ENCODE results near the gene PHF2. TPM values are rescaled to one million over a fixed set of nuclear protein-coding genes. Genes with fewer than 3 reads are reported as not detected.

PHF2 gene
- total RNA-seq, 1 experiment from 2014 or later: 10.3 TPM

DNA sequence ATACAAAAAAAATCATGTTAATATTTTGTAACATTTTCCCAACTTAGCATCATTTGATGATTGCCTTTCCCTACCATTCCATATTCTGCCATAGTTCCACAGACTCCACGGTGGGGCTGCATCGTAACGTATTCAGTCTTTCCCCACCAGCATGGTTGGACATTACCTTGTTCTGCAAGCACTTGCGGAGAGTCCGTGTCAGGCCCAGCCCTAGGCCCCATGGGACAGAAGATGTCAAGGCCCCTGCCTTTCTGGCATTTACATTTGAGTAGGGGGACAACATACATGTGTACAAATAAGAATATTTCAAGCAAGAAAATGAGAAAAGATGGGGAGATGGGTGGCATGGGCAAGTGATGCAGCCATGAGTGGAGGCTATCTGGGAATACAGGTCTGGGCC, 8.2 kb upstream of the PHF2 start:
- ChIA-PET POLR2A (no interaction called here), CTCF (no interaction called here)
- no peak for DNase-seq
- Mint-ChIP-seq H3K27ac (ENCODE audit: unreplicated experiment) (no peak overlapping the region), H3K4me1 (ENCODE audit: low read depth, unreplicated experiment) (no peaks in the 10 kb centered on the region), H3K9me3 (ENCODE audit: unreplicated experiment) (no peaks in the 10 kb centered on the region), H3K36me3 (ENCODE audit: insufficient read depth, unreplicated experiment) (peaks cover 20% of the 10 kb centered on the region), H3K4me3 (ENCODE audit: unreplicated experiment) (no peak overlapping the region), H3K27me3 (ENCODE audit: insufficient read depth, unreplicated experiment) (no peaks in the 10 kb centered on the region)
- H3K4me3 ChIP-seq (ENCODE audit: low read depth, low read length): no peak overlapping the region
- BruUV-seq (replicated peaks): no TSS peak
- H3K9me3 ChIP-seq: no peaks in the 10 kb centered on the region
- H3K4me1 ChIP-seq: no peaks in the 10 kb centered on the region; the same call in 1 of the 2 replicates
- intact Hi-C loops (cut with micrococcal nuclease; ENCODE audit: unreplicated experiment): no loop called here
- TF ChIP-seq, protein P1, sequence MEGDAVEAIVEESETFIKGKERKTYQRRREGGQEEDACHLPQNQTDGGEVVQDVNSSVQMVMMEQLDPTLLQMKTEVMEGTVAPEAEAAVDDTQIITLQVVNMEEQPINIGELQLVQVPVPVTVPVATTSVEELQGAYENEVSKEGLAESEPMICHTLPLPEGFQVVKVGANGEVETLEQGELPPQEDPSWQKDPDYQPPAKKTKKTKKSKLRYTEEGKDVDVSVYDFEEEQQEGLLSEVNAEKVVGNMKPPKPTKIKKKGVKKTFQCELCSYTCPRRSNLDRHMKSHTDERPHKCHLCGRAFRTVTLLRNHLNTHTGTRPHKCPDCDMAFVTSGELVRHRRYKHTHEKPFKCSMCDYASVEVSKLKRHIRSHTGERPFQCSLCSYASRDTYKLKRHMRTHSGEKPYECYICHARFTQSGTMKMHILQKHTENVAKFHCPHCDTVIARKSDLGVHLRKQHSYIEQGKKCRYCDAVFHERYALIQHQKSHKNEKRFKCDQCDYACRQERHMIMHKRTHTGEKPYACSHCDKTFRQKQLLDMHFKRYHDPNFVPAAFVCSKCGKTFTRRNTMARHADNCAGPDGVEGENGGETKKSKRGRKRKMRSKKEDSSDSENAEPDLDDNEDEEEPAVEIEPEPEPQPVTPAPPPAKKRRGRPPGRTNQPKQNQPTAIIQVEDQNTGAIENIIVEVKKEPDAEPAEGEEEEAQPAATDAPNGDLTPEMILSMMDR (IDR thresholded peaks at IDR 0.05; ENCODE audit: insufficient read depth in 1 of 2, low read depth in 1 of 2, low read length in 1 of 2, severe bottlenecking in 1 of 2, unreplicated experiment in 1 of 2): no peak
- H3K27me3 ChIP-seq (replicated peaks; ENCODE audit: control insufficient read depth, insufficient read depth, low read length): no peaks in the 10 kb centered on the region
- H3K36me3 ChIP-seq (ENCODE audit: control insufficient read depth, insufficient read depth, low read length): no peaks in the 10 kb centered on the region

DNA sequence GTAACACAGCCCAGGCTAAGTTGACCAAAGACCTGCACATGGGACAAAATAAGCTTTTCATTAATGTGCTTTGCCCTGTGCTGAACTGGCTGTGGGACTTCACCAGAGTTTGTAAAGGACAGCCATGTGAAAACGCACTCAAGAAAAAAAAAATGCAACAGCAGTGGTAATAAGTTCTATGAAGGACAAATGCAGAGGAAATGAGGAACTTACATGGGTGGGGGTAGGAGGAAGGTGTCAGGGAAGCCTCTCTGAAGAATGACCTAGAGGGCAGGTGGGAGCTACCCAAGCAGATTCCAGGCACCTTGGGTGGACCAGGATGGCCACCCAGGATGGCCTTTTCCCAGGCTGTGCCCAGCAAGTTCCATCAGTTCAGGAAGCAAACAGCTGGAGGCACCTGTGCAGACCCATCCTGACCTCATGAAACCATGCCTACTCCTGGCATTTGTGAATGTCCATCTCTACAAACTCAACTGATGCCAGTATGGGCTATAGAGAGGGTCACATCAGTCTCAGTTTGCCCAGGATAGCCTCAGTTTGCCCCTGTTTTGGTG, 6.7 kb upstream of the PHF2 start:
- Mint-ChIP-seq H3K4me1 (ENCODE audit: low read depth, unreplicated experiment) (no peaks in the 10 kb centered on the region), H3K27me3 (ENCODE audit: insufficient read depth, unreplicated experiment) (no peaks in the 10 kb centered on the region), H3K27ac (ENCODE audit: unreplicated experiment) (no peak overlapping the region), H3K4me3 (ENCODE audit: unreplicated experiment) (no peak overlapping the region), H3K36me3 (ENCODE audit: insufficient read depth, unreplicated experiment) (peaks cover 7% of the 10 kb centered on the region), H3K9me3 (ENCODE audit: unreplicated experiment) (no peaks in the 10 kb centered on the region)
- ChIA-PET CTCF (no interaction called here), POLR2A (interaction anchor here (0.5 kb wide), 1 partner anchor 436 kb away, joined by 3 read pairs; the partner anchor contains the start of gene NINJ1)
- H3K4me1 ChIP-seq: no peaks in the 10 kb centered on the region; the same call in 1 of the 2 replicates
- DNase-seq: no peak
- no peak overlapping the region for H3K4me3 ChIP-seq (ENCODE audit: low read depth, low read length)
- TF ChIP-seq, protein P1 (IDR thresholded peaks at IDR 0.05; ENCODE audit: insufficient read depth in 1 of 2, low read depth in 1 of 2, low read length in 1 of 2, severe bottlenecking in 1 of 2, unreplicated experiment in 1 of 2): no peak
- BruUV-seq (replicated peaks): no TSS peak
- H3K27me3 ChIP-seq (replicated peaks; ENCODE audit: control insufficient read depth, insufficient read depth, low read length): no peaks in the 10 kb centered on the region
- intact Hi-C loops (cut with micrococcal nuclease; ENCODE audit: unreplicated experiment): no loop called here
- H3K9me3 ChIP-seq: no peaks in the 10 kb centered on the region
- no peaks in the 10 kb centered on the region for H3K36me3 ChIP-seq (ENCODE audit: control insufficient read depth, insufficient read depth, low read length)

DNA sequence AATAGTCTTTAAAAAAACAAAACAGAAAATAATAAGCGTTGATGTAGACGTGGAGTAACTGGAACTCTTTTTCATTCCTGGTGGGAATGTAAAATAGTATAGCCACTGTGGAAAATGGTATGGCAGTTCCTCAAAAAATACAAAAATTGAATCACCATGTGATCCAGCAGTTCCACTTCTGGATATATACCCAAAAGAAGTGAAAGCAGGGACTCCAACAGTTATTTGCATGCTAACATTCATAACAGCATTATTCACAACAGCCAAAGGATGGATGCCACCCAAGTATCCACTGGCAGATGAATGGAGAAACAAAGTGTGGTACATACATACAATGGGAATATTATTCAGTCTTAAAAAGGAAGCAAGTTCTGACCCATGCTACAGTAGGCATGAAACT, 4.2 kb upstream of the PHF2 start:
- H3K4me1 ChIP-seq: no peaks in the 10 kb centered on the region; the same call in 1 of the 2 replicates
- ChIA-PET POLR2A (no interaction called here), CTCF (no interaction called here)
- Mint-ChIP-seq H3K4me3 (ENCODE audit: unreplicated experiment) (no peak overlapping the region), H3K36me3 (ENCODE audit: insufficient read depth, unreplicated experiment) (peaks cover 7% of the 10 kb centered on the region), H3K9me3 (ENCODE audit: unreplicated experiment) (no peaks in the 10 kb centered on the region), H3K4me1 (ENCODE audit: low read depth, unreplicated experiment) (no peaks in the 10 kb centered on the region), H3K27me3 (ENCODE audit: insufficient read depth, unreplicated experiment) (no peaks in the 10 kb centered on the region), H3K27ac (ENCODE audit: unreplicated experiment) (no peak overlapping the region)
- intact Hi-C loops (cut with micrococcal nuclease; ENCODE audit: unreplicated experiment): no loop called here
- no peak overlapping the region for H3K4me3 ChIP-seq (ENCODE audit: low read depth, low read length)
- no peaks in the 10 kb centered on the region for H3K27me3 ChIP-seq (replicated peaks; ENCODE audit: control insufficient read depth, insufficient read depth, low read length)
- TF ChIP-seq, protein P1 (IDR thresholded peaks at IDR 0.05; ENCODE audit: insufficient read depth in 1 of 2, low read depth in 1 of 2, low read length in 1 of 2, severe bottlenecking in 1 of 2, unreplicated experiment in 1 of 2): no peak
- H3K36me3 ChIP-seq (ENCODE audit: control insufficient read depth, insufficient read depth, low read length): no peaks in the 10 kb centered on the region
- H3K9me3 ChIP-seq: no peaks in the 10 kb centered on the region
- no peak for DNase-seq
- no TSS peak for BruUV-seq (replicated peaks)
